NCI-H2196 (cell line): ENCODE data around the gene SLC12A4.
"Not testable (repeated sequence)": the region's sequence is repeated elsewhere in the genome, so short reads cannot be mapped to it uniquely, and the experiment has no call there.

Experiments used
- DNase-seq: peaks from one replicate; lab custom pipeline; 2025; ENCODE audit not compliant: unreplicated experiment; lab: John Stamatoyannopoulos, UW

The SLC12A4 gene

DNA sequence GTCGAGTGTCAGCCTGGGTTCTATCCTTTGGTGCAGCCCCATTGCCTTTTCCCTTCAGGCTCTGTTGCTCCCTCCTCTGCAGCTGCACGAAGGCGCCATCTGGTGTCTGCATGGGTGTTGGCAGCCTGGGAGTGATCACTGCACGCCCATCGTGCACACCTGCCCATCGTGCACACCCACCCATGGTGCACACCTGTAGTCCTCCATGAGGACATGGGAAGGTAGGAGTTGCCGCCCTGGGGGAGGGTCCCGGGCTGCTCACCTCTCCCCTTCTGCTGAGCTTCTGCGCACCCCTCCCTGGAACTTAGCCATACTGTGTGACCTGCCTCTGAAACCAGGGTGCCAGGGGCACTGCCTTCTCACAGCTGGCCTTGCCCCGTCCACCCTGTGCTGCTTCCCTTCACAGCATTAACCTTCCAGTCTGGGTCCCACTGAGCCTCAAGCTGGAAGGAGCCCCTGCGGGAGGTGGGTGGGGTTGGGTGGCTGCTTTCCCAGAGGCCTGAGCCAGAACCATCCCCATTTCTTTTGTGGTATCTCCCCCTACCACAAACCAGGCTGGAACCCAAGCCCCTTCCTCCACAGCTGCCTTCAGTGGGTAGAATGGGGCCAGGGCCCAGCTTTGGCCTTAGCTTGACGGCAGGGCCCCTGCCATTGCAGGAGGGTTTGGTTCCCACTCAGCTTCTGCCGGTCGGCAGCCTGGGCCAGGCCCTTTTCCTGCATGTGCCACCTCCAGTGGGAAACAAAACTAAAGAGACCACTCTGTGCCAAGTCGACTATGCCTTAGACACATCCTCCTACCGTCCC is 39.7 kb downstream of the SLC12A4 start:
- DNase-seq = peak; percentile 56

DNA sequence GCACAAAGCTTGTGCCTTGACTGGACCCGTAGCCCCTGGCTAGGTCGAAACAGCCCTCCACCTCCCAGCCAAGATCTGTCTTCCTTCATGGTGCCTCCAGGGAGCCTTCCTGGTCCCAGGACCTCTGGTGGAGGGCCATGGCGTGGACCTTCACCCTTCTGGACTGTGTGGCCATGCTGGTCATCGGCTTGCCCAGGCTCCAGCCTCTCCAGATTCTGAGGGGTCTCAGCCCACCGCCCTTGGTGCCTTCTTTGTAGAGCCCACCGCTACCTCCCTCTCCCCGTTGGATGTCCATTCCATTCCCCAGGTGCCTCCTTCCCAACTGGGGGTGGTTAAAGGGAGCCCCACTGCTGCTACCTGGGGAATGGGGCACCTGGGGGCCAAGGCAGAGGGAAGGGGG is 40.3 kb downstream of the SLC12A4 start:
- no peak for DNase-seq

DNA sequence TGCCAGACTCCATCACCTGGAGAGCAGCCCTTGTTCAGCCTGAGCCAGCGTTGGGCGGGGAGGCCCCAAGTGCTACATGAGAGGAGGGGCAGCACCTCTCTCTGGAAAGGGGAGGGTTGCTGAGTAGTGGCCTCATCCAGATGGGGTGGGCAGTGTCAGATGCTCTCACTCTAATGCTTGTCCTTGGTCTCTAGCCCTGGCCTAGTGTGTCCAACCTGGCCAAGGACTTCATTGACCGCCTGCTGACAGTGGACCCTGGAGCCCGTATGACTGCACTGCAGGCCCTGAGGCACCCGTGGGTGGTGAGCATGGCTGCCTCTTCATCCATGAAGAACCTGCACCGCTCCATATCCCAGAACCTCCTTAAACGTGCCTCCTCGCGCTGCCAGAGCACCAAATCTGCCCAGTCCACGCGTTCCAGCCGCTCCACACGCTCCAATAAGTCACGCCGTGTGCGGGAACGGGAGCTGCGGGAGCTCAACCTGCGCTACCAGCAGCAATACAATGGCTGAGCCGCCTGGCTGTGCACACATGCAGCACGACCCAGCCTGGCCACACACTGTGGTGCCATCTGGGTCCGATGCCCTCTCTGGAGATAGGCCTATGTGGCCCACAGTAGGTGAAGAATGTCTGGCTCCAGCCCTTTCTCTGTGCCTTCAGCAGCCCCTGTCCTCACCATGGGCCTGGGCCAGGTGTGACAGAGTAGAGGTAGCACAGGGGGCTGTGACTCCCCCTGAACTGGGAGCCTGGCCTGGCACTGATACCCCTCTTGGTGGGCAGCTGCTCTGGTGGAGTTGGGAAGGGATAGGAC is 41.1 kb downstream of the SLC12A4 start:
- no peak for DNase-seq

DNA sequence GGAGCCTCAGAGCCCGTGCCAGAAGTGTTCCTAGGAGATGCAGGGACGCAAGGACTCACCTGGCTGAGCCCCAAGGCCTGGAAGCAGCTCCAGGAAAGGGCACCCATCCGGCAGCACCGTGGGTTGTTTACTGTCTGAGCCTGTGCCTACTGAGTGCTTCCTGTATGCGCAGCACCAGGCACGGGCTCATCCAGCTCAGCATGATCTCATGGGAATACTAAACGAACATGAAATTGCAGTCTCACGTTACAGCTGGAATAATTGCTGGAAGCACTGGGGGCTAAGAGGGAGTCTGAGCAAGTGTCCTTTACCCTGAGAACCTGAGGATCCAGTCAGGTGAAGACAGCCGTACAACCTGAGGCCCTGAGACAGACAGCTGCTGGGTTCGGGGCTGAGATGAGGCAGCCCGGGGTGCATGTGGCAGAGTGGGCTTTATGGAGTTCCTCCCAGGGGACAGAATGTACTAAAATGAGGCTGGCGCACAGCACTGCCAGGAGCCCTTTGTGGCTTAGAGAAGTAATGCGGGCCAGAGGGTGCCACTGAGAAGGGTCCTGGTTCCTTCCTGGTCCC is 42.2 kb downstream of the SLC12A4 start:
- peak; percentile 55 for DNase-seq

DNA sequence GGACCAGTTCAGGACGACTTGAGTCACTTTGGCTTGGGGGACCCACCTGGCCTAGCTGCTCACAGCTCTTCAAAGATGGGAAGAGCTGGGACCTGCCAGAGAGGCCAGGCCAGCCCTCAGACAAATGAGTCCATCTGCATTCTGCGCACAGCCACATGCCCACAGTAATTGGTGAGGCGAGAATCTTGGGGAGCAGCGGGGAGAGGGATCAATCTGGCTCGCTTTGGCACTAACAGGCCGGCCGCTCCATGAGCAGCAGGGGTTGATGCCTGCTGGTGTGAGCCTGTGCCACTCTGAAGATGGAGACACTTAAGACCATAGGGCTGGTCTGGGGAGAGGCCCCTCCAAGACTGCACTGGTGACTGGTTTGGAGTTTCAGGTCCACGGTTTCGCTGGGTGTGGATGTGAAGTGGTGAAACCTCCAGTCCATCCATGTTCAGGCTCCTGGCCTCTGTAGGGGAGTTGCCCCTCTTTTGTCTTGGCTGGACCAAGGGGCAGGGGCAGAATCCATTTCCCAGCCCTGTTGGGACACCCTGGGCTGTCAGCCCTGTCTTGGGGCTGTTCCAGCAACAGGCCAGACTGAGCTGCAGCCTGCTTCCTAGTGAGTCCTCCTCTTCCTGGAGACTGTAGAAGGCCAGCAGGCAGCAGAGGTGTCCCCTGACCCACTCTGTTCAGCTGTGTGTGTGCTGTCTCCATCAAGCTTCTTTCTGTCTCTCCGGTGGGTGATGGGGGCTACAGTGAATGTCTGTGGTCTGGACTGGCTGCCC is 44.1 kb downstream of the SLC12A4 start:
- no peak for DNase-seq

DNA sequence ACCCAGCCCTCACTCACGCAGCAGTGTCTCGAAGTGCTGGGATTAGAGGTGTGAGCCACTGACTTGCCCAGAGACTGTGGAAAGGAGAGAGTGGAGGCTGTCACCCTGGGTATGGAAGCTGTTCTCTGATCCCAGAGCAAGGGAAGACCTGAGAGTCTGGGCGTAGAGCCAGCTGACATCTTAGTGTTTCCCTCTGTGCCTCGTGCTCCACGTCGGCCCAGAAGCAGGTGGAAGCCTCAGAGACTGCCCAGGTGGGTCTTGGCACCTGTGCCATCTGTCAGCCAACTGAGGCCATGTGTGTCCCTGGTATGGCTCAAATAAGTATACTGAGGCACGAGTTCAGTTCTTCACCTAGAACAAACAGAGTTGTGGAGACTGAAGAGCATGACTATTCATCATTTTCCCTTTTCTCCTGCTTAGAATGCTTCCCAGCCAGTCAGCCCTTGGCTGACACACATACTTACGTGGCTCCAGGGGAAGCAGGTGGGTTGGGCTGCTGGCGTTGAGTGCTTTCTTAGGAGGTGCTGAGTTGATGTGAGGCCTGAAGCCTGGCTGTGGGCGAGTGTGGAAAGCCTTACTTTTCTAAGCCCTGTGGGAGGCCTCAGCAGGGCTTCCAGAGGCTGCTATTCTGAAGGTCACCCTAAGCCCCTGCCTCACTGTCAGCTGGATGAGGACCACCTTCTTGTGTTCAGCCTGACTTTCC is 44.9 kb downstream of the SLC12A4 start:
- DNase-seq = peak; percentile 80

DNA sequence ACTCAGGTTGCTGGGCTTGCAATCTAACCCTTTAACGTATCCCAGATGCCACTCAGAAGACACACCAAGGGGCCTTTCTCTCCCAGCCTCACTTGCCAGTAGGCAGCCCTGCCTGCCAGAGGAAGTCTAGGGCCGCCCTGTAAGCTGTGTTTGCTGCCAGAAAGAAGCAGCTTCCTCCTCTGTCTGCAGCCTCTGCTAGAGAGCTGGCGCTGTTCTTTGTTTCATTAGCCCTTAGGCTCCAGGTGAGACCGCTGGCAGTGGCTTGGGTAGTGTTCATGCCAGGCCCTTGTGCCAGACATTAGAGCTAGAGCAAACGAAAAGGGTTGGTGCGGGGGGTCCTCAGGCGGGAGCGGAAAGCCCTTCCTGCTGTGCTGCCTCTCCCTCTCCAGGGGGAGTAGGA is 45.7 kb downstream of the SLC12A4 start:
- peak; percentile 66 for DNase-seq

DNA sequence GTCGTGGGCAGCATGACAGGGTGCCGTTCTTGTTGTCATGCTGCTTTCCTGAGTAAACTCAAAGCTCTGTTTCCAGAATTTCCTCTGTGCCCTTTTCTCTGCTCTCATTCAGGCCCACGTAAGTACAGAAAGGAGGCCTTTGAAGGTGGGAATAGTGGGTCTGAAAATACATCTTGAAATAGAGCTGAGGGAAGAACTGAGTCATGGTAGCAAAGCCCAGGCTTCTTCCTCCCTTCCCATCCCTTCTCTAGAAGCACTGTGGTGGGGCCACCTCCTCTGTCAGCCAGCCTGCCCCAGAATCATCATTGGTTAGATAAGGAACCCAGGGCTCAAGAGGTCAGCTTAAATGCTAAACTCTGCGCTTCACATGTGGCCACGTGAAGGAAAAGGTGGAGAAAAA is 46.2 kb downstream of the SLC12A4 start:
- DNase-seq = no peak

DNA sequence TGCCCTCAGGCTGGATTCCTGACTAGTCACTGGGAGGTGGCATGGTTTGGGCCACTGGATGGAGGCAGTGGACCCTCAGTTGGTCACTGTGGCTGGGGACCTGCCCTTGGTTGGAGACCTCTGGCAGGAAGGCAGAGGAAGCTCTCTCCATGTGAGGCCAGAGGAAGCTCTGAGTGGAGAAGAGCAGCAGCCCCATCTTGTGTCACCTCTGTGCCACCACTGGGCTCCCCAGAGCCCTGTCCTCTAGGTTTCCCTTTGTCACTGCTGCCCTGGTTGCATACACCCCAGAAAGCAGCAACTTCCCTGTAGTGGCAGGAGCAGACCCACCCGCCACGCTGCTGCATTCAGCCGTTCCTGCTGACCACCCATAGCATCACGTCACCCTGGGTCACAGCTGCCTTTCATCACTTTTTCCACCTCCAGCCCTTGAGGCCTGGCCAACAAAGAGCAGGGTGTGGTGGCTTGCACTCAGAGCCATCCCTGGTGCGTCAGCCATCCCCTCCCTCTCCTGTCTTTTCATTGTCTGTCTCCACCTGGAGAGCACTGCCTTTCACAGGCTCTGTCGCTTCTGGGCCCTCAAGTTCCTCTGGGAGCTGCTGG is 48.7 kb downstream of the SLC12A4 start:
- DNase-seq = no peak

DNA sequence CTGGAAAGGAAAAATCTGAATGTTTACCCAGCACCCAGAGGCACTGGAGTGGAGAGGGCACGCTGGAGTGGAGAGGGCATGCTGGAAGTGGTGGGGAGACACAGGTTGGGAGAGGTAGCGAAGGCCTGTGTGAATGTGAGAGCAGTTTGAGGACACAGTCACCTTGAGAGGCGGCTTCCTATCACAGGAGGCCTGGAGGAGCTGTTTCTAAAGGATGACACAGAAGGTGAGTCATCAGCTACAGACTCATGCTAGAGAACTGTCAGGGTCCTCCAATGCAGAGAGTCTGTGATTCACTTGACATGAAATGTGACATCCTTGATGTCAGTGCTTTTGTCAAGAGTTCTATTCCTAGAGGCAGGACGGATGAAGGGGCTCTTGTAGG is 50.6 kb downstream of the SLC12A4 start:
- DNase-seq = peak; percentile 11

DNA sequence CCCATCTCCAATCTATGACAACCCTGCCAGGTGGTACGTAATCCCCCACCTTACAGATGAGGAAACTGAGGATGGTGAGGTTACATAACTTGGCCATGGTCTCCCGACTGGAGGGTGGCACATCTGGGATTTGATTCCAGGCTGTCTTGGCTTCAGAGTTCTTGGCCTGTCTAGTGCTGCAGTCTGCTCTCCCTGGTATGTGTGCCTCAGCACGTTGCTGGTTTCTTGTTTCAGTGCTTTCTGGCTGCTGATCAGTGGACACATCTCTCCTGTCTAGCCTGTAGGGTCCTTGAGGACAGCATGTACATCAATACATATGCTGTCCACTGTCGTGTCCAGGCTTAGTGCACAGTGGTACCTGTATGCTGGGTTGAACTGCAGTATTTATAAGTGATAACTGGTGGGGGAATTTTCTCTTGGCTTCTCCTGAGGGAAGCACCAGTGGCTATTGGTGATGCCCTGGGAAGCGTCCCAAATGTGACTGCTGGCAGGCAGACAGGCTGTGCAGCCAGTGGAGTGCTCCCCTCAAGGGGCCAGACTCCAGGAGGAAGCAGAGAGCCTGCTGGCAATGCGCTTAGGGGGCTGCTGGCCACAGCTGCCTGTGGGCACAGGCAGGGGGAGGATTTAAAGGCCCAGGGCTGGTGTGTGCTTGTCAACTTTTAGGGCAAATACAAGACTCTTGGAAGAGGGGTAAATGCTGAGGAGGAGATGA is 51.1 kb downstream of the SLC12A4 start:
- DNase-seq = no peak

DNA sequence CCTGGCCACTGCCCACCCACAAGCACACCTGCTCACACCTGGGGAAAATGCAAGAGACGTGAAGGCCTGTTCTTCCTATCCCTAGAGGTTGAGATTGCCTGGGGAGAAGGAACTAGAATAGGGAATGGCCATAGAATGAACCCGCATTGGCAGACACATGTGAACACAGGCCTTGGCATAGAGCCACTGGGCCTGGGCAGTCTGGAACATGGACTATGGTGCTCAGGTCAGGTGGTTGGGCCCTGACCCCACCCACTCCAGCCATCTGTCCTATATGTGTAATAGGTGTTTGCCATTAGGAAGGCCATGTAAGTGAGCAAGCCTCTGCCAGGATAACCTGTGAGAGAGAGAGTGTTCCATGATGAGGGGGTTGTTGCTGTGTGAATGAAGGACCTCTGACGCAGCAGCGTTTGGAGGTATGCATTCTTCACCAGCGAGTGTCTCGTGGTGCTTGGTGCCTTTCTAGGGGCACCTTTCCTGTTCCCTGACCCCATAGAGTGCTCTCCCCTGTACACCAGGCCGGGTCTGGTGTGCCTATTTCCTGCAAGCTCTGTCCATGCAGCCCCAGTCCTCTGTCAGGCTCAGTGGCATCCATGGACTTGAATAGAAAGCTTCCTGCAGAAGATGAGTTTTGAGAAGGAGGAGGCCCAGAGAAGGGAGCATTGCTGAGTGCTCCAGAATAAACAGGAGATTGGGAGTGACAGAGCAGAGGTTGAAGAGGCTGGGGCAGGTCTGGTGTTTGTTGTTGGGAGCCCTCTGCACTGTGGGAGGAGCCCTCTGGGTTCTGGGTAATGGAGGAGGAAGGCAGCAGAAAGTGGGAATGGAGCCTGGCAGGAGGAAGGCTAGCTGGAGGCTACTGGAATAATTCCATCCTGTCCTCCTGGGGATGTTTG is 52.4 kb downstream of the SLC12A4 start:
- DNase-seq = peak; percentile 8

DNA sequence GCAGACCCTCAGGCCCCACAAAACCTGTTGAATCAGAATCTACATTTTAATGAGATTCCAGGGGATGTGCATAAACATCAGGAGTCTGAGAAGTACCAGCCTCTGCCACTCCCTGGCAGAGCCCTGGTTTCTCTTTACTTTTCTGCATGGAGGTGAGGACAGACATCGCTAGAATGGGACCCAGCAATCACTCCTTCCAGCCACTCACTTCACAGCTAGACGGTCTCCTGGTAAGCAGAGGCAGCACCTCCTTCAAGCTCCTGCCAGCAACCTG is 53.0 kb downstream of the SLC12A4 start:
- DNase-seq = not testable (repeated sequence)

DNA sequence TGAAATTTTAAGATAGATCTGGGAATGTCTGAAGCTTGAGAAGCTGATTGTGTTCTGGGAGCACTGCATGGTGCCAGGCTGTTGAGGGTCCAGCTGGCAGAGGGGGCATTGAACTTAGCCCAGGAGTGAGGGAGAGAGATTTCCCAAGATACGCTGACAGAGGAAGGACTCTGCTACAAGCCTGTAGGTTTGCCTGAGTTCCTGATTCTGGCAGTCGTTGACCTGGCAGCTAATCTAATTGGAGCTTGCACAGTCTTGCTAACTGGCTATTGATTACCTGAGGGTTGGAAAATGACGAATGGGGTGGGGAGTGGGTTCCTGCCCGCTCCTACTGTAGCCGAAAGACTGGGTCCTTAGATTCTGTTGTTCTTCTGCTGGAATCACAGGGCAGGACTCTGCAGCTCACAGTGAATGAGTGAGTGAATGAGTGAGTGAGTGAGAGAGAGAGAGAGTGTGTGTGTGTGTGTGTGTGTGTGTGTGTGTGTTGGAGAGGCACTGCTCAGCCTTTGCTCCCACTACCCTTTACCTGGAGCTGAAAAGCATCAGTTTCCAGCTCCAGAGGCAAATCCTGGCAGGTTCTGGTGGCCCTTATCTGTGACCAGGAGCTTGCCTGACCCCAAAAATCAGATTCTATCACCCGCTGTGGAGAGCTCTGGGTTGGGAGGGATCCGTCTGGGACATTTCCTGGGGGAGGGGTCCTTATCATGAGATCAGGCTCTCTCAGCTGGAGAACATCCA is 53.5 kb downstream of the SLC12A4 start:
- DNase-seq = no peak

DNA sequence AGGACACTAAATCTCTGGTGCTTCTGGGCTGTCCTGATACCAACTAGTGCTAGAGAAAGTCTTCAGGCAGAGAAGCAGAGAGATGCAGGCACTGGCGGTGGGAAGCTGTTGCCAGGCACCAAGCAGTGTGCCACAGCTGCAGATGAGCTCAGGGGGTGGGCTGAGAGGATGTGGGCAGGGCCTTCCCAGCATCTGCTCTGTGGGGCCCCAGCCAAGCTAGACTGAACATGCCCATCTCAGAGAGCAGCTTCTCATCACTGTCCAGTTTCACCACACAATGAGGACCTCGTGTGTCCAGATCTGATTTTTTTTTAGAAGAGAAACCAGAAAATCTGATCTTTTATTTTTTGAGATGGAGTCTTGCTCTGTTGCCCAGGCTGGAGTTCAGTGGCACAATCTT is 58.3 kb downstream of the SLC12A4 start:
- peak; percentile 41 for DNase-seq

DNA sequence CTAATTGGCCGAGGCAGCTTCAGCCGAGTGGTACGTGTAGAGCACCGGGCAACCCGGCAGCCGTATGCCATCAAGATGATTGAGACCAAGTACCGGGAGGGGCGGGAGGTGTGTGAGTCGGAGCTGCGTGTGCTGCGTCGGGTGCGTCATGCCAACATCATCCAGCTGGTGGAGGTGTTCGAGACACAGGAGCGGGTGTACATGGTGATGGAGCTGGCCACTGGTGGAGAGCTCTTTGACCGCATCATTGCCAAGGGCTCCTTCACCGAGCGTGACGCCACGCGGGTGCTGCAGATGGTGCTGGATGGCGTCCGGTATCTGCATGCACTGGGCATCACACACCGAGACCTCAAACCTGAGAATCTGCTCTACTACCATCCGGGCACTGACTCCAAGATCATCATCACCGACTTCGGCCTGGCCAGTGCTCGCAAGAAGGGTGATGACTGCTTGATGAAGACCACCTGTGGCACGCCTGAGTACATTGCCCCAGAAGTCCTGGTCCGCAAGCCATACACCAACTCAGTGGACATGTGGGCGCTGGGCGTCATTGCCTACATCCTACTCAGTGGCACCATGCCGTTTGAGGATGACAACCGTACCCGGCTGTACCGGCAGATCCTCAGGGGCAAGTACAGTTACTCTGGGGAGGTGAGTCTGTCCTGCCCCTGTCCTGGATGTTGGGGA is 59.2 kb downstream of the SLC12A4 start:
- no peak for DNase-seq

DNA sequence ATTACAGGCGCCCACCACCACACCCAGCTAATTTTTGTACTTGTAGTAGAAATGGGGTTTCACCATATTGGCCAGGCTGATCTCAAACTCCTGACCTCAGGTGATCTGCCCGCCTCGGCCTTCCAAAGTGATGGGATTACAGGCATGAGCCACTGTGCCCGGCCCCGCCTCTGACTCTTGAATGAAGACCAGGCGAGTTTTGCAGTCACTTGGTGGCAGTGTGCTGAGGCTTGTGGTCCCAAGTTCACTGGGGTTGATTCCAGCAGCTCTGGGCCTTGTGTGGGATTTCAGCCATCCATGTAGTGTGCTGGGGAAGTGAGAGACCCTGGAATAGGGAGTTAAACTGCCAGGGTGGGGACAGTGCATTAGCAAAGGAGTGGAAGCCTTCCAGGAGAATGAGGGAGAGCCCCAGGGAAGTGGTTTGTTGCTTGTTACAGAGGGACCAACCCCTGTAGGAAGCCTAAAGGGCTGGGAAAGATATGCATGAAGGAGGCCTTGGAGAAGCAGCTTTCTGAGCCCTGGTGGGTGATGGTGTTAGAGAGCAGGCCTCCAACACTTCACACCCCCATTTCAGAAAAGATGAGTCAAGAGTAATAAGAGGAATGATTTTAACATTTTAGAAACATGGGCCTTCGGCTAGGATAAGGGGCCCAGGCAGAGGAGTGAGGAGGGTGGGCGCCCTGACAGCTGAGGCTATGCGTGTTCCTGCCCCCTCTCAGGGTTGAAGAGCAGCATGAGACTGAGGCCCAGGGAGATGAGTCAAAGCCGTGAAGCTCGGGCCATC is 60.8 kb downstream of the SLC12A4 start:
- DNase-seq = no peak
